ENCODE results near the gene TMEM181. TPM values are rescaled to one million over a fixed set of nuclear protein-coding genes. Genes with fewer than 3 reads are reported as not detected.
A peak's percentile ranks its signal among the peaks of the same experiment; 100 is the strongest.

Gene TMEM181
- total RNA-seq, 4 donors from 2014 or later, result 16.7 to 28.1 (median 21.2) TPM

DNA sequence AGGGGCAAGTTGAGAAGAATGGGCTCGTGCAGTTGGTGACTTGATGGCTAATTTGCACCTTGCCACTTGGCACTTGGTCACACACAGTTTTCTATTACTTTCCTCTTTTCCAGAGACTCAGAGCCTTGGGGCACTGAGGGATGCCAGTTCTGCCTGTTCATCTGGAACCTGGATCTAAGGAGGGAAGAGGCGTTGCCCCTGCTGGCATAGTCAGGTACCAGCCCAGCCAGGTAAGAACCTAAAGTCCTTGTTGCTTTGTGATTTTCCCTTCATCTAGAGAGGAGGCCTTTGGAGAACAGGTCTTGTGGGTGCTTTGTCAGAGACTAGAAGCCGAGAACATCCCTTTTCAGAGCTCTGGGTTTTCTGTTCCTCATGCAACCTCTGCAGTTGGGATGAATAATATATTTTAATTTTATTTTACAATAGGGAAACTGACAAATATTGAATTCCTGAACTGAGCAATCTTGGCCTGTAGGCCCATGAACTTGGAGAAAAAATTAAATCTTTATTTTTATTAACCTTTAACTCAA is 101.3 kb downstream of the TMEM181 start:
- DNase-seq, result peak; percentile 58
- Histone ChIP-seq H3K27me3 (no peaks in the 10 kb centered on the region), H3K36me3 (no peaks in the 10 kb centered on the region), H3K4me1 (peaks cover 59 to 60% of the 10 kb centered on the region in 2 donors), H3K4me3 (replicated peaks in 1 of 3) (no peak overlapping the region), H3K9me3 (no peaks in the 10 kb centered on the region), H3K27ac (peak overlapping the region; percentile 18 to 64 (median 52))
- TF ChIP-seq, protein P1, sequence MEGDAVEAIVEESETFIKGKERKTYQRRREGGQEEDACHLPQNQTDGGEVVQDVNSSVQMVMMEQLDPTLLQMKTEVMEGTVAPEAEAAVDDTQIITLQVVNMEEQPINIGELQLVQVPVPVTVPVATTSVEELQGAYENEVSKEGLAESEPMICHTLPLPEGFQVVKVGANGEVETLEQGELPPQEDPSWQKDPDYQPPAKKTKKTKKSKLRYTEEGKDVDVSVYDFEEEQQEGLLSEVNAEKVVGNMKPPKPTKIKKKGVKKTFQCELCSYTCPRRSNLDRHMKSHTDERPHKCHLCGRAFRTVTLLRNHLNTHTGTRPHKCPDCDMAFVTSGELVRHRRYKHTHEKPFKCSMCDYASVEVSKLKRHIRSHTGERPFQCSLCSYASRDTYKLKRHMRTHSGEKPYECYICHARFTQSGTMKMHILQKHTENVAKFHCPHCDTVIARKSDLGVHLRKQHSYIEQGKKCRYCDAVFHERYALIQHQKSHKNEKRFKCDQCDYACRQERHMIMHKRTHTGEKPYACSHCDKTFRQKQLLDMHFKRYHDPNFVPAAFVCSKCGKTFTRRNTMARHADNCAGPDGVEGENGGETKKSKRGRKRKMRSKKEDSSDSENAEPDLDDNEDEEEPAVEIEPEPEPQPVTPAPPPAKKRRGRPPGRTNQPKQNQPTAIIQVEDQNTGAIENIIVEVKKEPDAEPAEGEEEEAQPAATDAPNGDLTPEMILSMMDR (IDR thresholded peaks at IDR 0.05), result peak in 2 of 6 experiments; percentile 30 to 42
- no peak for TF ChIP-seq POLR2A (IDR thresholded peaks at IDR 0.05)
- WGBS, 2 donors, result 41 to 56% methylated on average over 3 of the region's 3 CpGs
- intact Hi-C loops (cut with DNase I), result no loop called here

DNA sequence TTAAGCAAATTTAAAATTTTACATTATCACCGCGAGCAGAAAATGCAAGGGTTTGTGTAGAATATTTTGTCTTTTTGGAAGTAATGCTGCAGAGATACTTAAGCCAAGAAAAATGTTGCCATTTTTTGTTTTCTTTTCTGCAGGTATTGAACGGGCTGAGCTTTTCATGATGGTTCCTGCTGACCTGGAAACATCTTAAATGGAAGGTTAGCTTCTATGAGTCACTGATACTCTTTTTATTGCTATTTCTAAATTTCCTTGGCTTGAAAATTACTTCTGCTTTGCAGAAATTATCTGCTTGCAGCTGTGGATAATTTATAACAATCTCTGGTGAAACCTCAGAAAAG is 102.7 kb downstream of the TMEM181 start:
- TF ChIP-seq, protein P1 (IDR thresholded peaks at IDR 0.05), result no peak
- TF ChIP-seq POLR2A (IDR thresholded peaks at IDR 0.05), result no peak
- H3K9me3 ChIP-seq, result no peaks in the 10 kb centered on the region
- intact Hi-C loops (cut with DNase I), result no loop called here
- no peak for DNase-seq
- no peaks in the 10 kb centered on the region for H3K27me3 ChIP-seq
- H3K4me3 ChIP-seq (replicated peaks in 1 of 3), result no peak overlapping the region
- peak overlapping the region; percentile 87 to 92 (median 90) for H3K27ac ChIP-seq
- 55 to 58% methylated on average over 3 of the region's 3 CpGs for WGBS, 2 donors
- no peaks in the 10 kb centered on the region for H3K36me3 ChIP-seq
- H3K4me1 ChIP-seq, result peaks cover 67 to 69% of the 10 kb centered on the region in 2 donors

DNA sequence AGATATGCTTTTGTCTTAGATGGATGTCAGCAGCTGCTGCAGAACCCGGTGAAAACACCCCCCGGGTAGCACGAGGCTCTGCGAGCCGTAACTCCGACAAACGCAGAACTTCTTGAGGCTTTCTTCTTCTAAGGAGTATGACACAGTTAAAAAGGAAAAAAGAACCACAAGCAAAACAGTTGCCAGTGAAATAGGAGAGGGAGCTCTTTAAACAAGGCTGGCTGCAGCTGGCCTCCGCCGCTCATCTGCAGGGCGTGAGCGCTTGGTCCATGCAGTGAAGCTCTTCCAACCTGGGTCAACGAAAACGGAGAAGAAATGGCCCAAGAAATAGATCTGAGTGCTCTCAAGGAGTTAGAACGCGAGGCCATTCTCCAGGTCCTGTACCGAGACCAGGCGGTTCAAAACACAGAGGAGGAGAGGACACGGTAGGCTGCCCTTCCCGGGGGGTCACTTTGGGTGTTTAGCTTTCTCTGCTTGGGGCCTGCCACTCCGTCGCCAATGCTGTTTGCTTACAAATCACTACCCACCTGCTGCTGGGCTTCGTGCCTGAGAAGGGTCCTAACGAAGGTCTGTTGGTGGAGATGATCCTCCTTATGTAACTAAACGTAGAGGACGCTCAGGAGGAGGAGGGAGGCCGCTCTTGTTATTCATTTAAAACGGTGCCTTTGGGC is 103.2 kb downstream of the TMEM181 start:
- no peaks in the 10 kb centered on the region for H3K36me3 ChIP-seq
- 23 to 32% methylated on average over 22 to 27 of the region's 27 CpGs for WGBS, 2 donors
- intact Hi-C loops (cut with DNase I), result no loop called here
- no peaks in the 10 kb centered on the region for H3K27me3 ChIP-seq
- peaks cover 72 to 74% of the 10 kb centered on the region in 2 donors for H3K4me1 ChIP-seq
- H3K9me3 ChIP-seq, result no peaks in the 10 kb centered on the region
- no peak overlapping the region for H3K4me3 ChIP-seq (replicated peaks in 1 of 3)
- peak in 1 of 2 donors; percentile 37 for TF ChIP-seq POLR2A (IDR thresholded peaks at IDR 0.05)
- TF ChIP-seq, protein P1 (IDR thresholded peaks at IDR 0.05), result no peak
- peak overlapping the region; percentile 87 to 92 (median 90) for H3K27ac ChIP-seq
- DNase-seq, result peak; percentile 83 to 86

DNA sequence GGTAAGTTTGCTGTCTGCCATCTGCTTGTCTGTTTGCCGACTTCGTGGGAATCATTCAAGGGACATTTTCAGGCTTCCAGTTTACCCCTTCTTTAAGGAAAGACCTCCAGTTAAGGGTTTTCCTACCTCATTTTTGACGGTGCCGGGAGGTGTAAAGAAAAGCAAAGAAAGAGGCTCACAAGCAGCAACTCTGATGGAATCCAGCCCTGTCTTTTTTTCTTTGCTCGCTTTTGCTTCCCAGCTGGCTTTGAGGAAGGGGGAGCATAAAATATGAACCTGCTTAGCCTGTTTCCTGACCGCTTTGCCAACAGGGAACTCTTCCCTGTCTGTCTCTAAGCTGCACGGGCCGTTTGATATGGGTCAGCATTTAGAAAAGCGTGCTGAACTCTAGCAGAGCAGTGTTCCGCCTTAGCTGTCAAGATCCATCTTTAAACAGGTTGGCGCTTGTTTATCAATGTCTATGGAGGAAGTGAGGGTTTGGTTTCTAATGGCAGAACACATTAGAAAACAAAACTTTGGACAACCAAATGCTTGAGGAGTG is 103.8 kb downstream of the TMEM181 start:
- no peaks in the 10 kb centered on the region for H3K36me3 ChIP-seq
- no peak overlapping the region for H3K4me3 ChIP-seq (replicated peaks in 1 of 3)
- intact Hi-C loops (cut with DNase I), result no loop called here
- H3K27ac ChIP-seq, result peak overlapping the region; percentile 87 to 92 (median 90)
- no peaks in the 10 kb centered on the region for H3K27me3 ChIP-seq
- WGBS, 2 donors, result 17 to 31% methylated on average over 11 of the region's 11 CpGs
- peaks cover 78 to 80% of the 10 kb centered on the region in 2 donors for H3K4me1 ChIP-seq
- peak in 1 of 2 donors; percentile 32 for TF ChIP-seq POLR2A (IDR thresholded peaks at IDR 0.05)
- TF ChIP-seq, protein P1 (IDR thresholded peaks at IDR 0.05), result no peak
- peak; percentile 73 for DNase-seq
- H3K9me3 ChIP-seq, result no peaks in the 10 kb centered on the region

DNA sequence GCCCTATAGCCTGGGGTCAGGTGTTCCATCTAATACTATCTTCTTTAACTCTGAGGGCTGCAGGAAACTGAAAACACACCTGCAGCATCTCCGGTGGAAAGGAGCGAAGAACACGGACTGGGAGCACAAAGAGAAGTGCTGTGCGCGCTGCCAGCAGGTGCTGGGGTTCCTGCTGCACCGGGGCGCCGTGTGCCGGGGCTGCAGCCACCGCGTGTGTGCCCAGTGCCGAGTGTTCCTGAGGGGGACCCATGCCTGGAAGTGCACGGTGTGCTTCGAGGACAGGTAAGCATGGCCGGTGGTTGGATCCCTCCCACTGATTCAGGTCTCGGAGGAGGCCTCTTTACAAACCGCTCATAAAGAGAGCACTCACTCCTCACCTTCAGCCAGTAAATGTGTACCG is 105.4 kb downstream of the TMEM181 start:
- Histone ChIP-seq H3K4me1 (peaks cover 87 to 91% of the 10 kb centered on the region in 2 donors), H3K4me3 (replicated peaks in 1 of 3) (no peak overlapping the region), H3K36me3 (no peaks in the 10 kb centered on the region), H3K9me3 (no peaks in the 10 kb centered on the region), H3K27ac (peak overlapping the region; percentile 87 to 92 (median 90)), H3K27me3 (no peaks in the 10 kb centered on the region)
- DNase-seq, result peak in 1 of 2 donors; percentile 38
- TF ChIP-seq, protein P1 (IDR thresholded peaks at IDR 0.05), result no peak
- TF ChIP-seq POLR2A (IDR thresholded peaks at IDR 0.05), result no peak
- intact Hi-C loops (cut with DNase I), result no loop called here
- WGBS, 2 donors, result 54 to 73% methylated on average over 14 of the region's 18 CpGs
